GM18951 (cell line): ENCODE measurements around the gene FAS.

Source experiments
- POLR2A ChIP-seq: IDR thresholded peaks from 4 replicates; pipeline ENCODE4 v1.6.1; 2011; ENCODE audit warnings: mild to moderate bottlenecking; ENCODE audit not compliant: insufficient read length, insufficient read depth; ENCODE audit errors: extremely low read depth
- in situ Hi-C: fragments of 300-500 bp; cut with MboI; formaldehyde crosslinking; loops from one replicate; pipeline ENCODE4 v1.12.0; 2022; ENCODE audit warnings: low sequenced_read_pairs, mixed read lengths, inconsistent platforms; ENCODE audit not compliant: unreplicated experiment

The FAS gene

GRCh38 chr10:88991161-88991898 is 732 bp downstream of the FAS start:
- in situ Hi-C loops = no loop called here

GRCh38 chr10:88991899-88992320 is 1.3 kb downstream of the FAS start:
- in situ Hi-C loops = no loop called here
- TF ChIP-seq POLR2A = no peak

More at GRCh38 chr10:88991161-88991898, 732 bp downstream of the FAS start:
- TF ChIP-seq POLR2A = peak; percentile 59

GRCh38 chr10:88992921-88993524 is 2.4 kb downstream of the FAS start:
- in situ Hi-C loops = no loop called here

GRCh38 chr10:88994019-88994418 is 3.4 kb downstream of the FAS start:
- in situ Hi-C loops = no loop called here
- TF ChIP-seq POLR2A = peak; percentile 39

More at GRCh38 chr10:88992921-88993524, 2.4 kb downstream of the FAS start:
- no peak for TF ChIP-seq POLR2A

GRCh38 chr10:88995156-88995876 is 4.7 kb downstream of the FAS start:
- in situ Hi-C loops = no loop called here
- TF ChIP-seq POLR2A = no peak

GRCh38 chr10:88996927-88997326 is 6.3 kb downstream of the FAS start:
- in situ Hi-C loops = no loop called here
- no peak for TF ChIP-seq POLR2A

- no peak for TF ChIP-seq POLR2A
- in situ Hi-C loops = no loop called here
Measured at GRCh38 chr10:88999625-89000024, 9.0 kb downstream of the FAS start.

GRCh38 chr10:89001024-89001728 is 10.6 kb downstream of the FAS start:
- no peak for TF ChIP-seq POLR2A
- in situ Hi-C loops = no loop called here

GRCh38 chr10:89001729-89002072 is 11.1 kb downstream of the FAS start:
- in situ Hi-C loops = no loop called here
- TF ChIP-seq POLR2A = no peak

- no peak for TF ChIP-seq POLR2A
- in situ Hi-C loops = no loop called here
Measured at GRCh38 chr10:89002226-89002978, 11.8 kb downstream of the FAS start.

GRCh38 chr10:89003344-89003743 is 12.7 kb downstream of the FAS start:
- no peak for TF ChIP-seq POLR2A
- in situ Hi-C loops = no loop called here

GRCh38 chr10:89007129-89007893 is 16.7 kb downstream of the FAS start:
- no peak for TF ChIP-seq POLR2A
- in situ Hi-C loops = no loop called here

- in situ Hi-C loops = loop anchor here (10.0 kb wide), 1 partner anchor 184 kb away; no protein-coding TSS in a partner anchor
Measured at GRCh38 chr10:89018700-89019346, 28.2 kb downstream of the FAS start.
